ENCODE data around the gene MME.

MME gene

GRCh38 chr3:155182467-155182866 lies 102.3 kb downstream of the MME start:
- H3K27me3 Mint-ChIP-seq (ENCODE audit: low read depth), result no peaks in the 10 kb centered on the region
- H3K27ac Mint-ChIP-seq, result no peak overlapping the region
- no peaks in the 10 kb centered on the region for H3K9me3 Mint-ChIP-seq
- H3K4me3 Mint-ChIP-seq, result no peak overlapping the region
- H3K36me3 Mint-ChIP-seq (ENCODE audit: low read depth), result no peaks in the 10 kb centered on the region
- peaks cover 4% of the 10 kb centered on the region for H3K4me1 Mint-ChIP-seq (ENCODE audit: low read depth)

- Mint-ChIP-seq H3K9me3 (no peaks in the 10 kb centered on the region), H3K4me1 (ENCODE audit: low read depth) (peaks cover 4% of the 10 kb centered on the region), H3K4me3 (no peak overlapping the region), H3K36me3 (ENCODE audit: low read depth) (no peaks in the 10 kb centered on the region), H3K27ac (no peak overlapping the region), H3K27me3 (ENCODE audit: low read depth) (no peaks in the 10 kb centered on the region)
Measured at GRCh38 chr3:155184011-155184410, 103.9 kb downstream of the MME start.

GRCh38 chr3:155185631-155186071 lies 105.5 kb downstream of the MME start:
- no peaks in the 10 kb centered on the region for H3K27me3 Mint-ChIP-seq (ENCODE audit: low read depth)
- H3K9me3 Mint-ChIP-seq, result no peaks in the 10 kb centered on the region
- H3K4me3 Mint-ChIP-seq, result no peak overlapping the region
- H3K36me3 Mint-ChIP-seq (ENCODE audit: low read depth), result no peaks in the 10 kb centered on the region
- peaks cover 4% of the 10 kb centered on the region for H3K4me1 Mint-ChIP-seq (ENCODE audit: low read depth)
- no peak overlapping the region for H3K27ac Mint-ChIP-seq

GRCh38 chr3:155188031-155188430 lies 107.9 kb downstream of the MME start:
- H3K4me1 Mint-ChIP-seq (ENCODE audit: low read depth), result peaks cover 4% of the 10 kb centered on the region
- no peaks in the 10 kb centered on the region for H3K36me3 Mint-ChIP-seq (ENCODE audit: low read depth)
- H3K9me3 Mint-ChIP-seq, result no peaks in the 10 kb centered on the region
- no peak overlapping the region for H3K4me3 Mint-ChIP-seq
- no peaks in the 10 kb centered on the region for H3K27me3 Mint-ChIP-seq (ENCODE audit: low read depth)
- no peak overlapping the region for H3K27ac Mint-ChIP-seq

- no peaks in the 10 kb centered on the region for H3K36me3 Mint-ChIP-seq (ENCODE audit: low read depth)
- no peaks in the 10 kb centered on the region for H3K27me3 Mint-ChIP-seq (ENCODE audit: low read depth)
- no peaks in the 10 kb centered on the region for H3K4me1 Mint-ChIP-seq (ENCODE audit: low read depth)
- H3K27ac Mint-ChIP-seq, result no peak overlapping the region
- no peak overlapping the region for H3K4me3 Mint-ChIP-seq
- H3K9me3 Mint-ChIP-seq, result no peaks in the 10 kb centered on the region
Measured at GRCh38 chr3:155189478-155189877, 109.4 kb downstream of the MME start.

GRCh38 chr3:155190691-155191090 lies 110.6 kb downstream of the MME start:
- Mint-ChIP-seq H3K27ac (no peak overlapping the region), H3K9me3 (no peaks in the 10 kb centered on the region), H3K36me3 (ENCODE audit: low read depth) (no peaks in the 10 kb centered on the region), H3K4me1 (ENCODE audit: low read depth) (no peaks in the 10 kb centered on the region), H3K27me3 (ENCODE audit: low read depth) (no peaks in the 10 kb centered on the region), H3K4me3 (no peak overlapping the region)

GRCh38 chr3:155192957-155193746 lies 113.0 kb downstream of the MME start:
- H3K4me3 Mint-ChIP-seq, result no peak overlapping the region
- no peak overlapping the region for H3K27ac Mint-ChIP-seq
- no peaks in the 10 kb centered on the region for H3K36me3 Mint-ChIP-seq (ENCODE audit: low read depth)
- no peaks in the 10 kb centered on the region for H3K9me3 Mint-ChIP-seq
- H3K27me3 Mint-ChIP-seq (ENCODE audit: low read depth), result no peaks in the 10 kb centered on the region
- H3K4me1 Mint-ChIP-seq (ENCODE audit: low read depth), result no peaks in the 10 kb centered on the region

- H3K9me3 Mint-ChIP-seq, result no peaks in the 10 kb centered on the region
- no peak overlapping the region for H3K27ac Mint-ChIP-seq
- H3K4me3 Mint-ChIP-seq, result no peak overlapping the region
- no peaks in the 10 kb centered on the region for H3K36me3 Mint-ChIP-seq (ENCODE audit: low read depth)
- no peaks in the 10 kb centered on the region for H3K27me3 Mint-ChIP-seq (ENCODE audit: low read depth)
- no peaks in the 10 kb centered on the region for H3K4me1 Mint-ChIP-seq (ENCODE audit: low read depth)
Measured at GRCh38 chr3:155193868-155194267, 113.7 kb downstream of the MME start.

GRCh38 chr3:155194973-155195957 lies 115.1 kb downstream of the MME start:
- H3K4me3 Mint-ChIP-seq, result no peak overlapping the region
- H3K4me1 Mint-ChIP-seq (ENCODE audit: low read depth), result no peaks in the 10 kb centered on the region
- no peak overlapping the region for H3K27ac Mint-ChIP-seq
- H3K9me3 Mint-ChIP-seq, result no peaks in the 10 kb centered on the region
- H3K27me3 Mint-ChIP-seq (ENCODE audit: low read depth), result no peaks in the 10 kb centered on the region
- no peaks in the 10 kb centered on the region for H3K36me3 Mint-ChIP-seq (ENCODE audit: low read depth)

- Mint-ChIP-seq H3K9me3 (no peaks in the 10 kb centered on the region), H3K27ac (no peak overlapping the region), H3K36me3 (ENCODE audit: low read depth) (no peaks in the 10 kb centered on the region), H3K27me3 (ENCODE audit: low read depth) (no peaks in the 10 kb centered on the region), H3K4me3 (no peak overlapping the region), H3K4me1 (ENCODE audit: low read depth) (no peaks in the 10 kb centered on the region)
Measured at GRCh38 chr3:155196131-155197021, 116.3 kb downstream of the MME start.

- no peaks in the 10 kb centered on the region for H3K36me3 Mint-ChIP-seq (ENCODE audit: low read depth)
- no peaks in the 10 kb centered on the region for H3K9me3 Mint-ChIP-seq
- no peaks in the 10 kb centered on the region for H3K27me3 Mint-ChIP-seq (ENCODE audit: low read depth)
- H3K4me3 Mint-ChIP-seq, result no peak overlapping the region
- H3K4me1 Mint-ChIP-seq (ENCODE audit: low read depth), result no peaks in the 10 kb centered on the region
- no peak overlapping the region for H3K27ac Mint-ChIP-seq
Measured at GRCh38 chr3:155197786-155198185, 117.7 kb downstream of the MME start.

- Mint-ChIP-seq H3K27me3 (ENCODE audit: low read depth) (no peaks in the 10 kb centered on the region), H3K27ac (no peak overlapping the region), H3K4me1 (ENCODE audit: low read depth) (no peaks in the 10 kb centered on the region), H3K9me3 (no peaks in the 10 kb centered on the region), H3K4me3 (no peak overlapping the region), H3K36me3 (ENCODE audit: low read depth) (no peaks in the 10 kb centered on the region)
Measured at GRCh38 chr3:155202626-155203025, 122.5 kb downstream of the MME start.

GRCh38 chr3:155204851-155205250 lies 124.7 kb downstream of the MME start:
- H3K36me3 Mint-ChIP-seq (ENCODE audit: low read depth), result no peaks in the 10 kb centered on the region
- H3K27ac Mint-ChIP-seq, result no peak overlapping the region
- H3K27me3 Mint-ChIP-seq (ENCODE audit: low read depth), result no peaks in the 10 kb centered on the region
- no peaks in the 10 kb centered on the region for H3K4me1 Mint-ChIP-seq (ENCODE audit: low read depth)
- no peak overlapping the region for H3K4me3 Mint-ChIP-seq
- no peaks in the 10 kb centered on the region for H3K9me3 Mint-ChIP-seq

GRCh38 chr3:155208183-155208800 lies 128.2 kb downstream of the MME start:
- H3K27ac Mint-ChIP-seq, result no peak overlapping the region
- no peaks in the 10 kb centered on the region for H3K27me3 Mint-ChIP-seq (ENCODE audit: low read depth)
- no peaks in the 10 kb centered on the region for H3K9me3 Mint-ChIP-seq
- no peaks in the 10 kb centered on the region for H3K36me3 Mint-ChIP-seq (ENCODE audit: low read depth)
- H3K4me1 Mint-ChIP-seq (ENCODE audit: low read depth), result no peaks in the 10 kb centered on the region
- no peak overlapping the region for H3K4me3 Mint-ChIP-seq

Data from T-helper 1 cell treated with Interleukin-12 subunit alpha and Interleukin-12 subunit beta and Interleukin-4 antibody, amounts not matched to agents 30 μg/mL and 1 μg/mL, for 36 hours (primary cell).